HG03520 (cell line): Measurements from ENCODE around the gene ANXA2R.
"Not testable (repeated sequence)": the region's sequence is repeated elsewhere in the genome, so short reads cannot be mapped to it uniquely, and the experiment has no call there.

ENCODE experiments used
- ATAC-seq: cut with Tn5 transposase; IDR thresholded peaks from one replicate; pipeline ENCODE4 v1.9.1; 2021; ENCODE audit warnings: mild to moderate bottlenecking, moderate library complexity; ENCODE audit not compliant: unreplicated experiment

The ANXA2R gene

DNA sequence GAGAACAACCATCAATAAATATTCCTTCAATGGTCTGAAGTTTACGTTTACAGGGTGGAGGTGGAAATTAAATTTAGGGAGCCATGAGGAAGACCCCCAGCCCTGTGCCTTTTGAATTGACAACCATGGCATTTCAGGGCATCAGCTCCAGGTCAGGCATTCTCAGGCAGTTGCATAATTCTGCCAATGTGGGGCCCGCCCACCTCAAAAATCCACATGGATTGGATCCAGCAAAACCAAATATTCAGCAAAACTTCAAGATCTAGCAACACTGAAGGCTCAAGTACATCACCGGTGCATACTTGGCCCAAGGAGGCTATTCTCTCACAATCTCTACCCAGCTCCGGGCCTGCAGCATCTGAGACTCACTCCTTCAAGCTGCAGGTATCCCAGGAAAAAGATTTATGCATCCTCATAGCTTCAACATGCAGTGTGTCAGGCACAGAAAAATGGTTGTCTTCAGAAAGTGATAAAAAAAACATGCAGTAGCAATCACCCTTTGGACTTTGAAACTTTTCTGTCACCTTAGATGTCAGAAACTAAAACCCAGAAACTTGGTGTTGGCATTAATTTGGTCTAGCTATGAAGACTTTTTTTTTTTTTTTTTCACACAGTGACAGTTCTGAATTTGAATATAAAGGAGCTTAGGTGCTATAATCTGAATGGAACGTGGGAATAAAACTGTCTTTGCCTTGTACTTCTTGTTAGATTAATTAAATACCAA, 21.4 kb upstream of the ANXA2R start:
- ATAC-seq, result no peak

DNA sequence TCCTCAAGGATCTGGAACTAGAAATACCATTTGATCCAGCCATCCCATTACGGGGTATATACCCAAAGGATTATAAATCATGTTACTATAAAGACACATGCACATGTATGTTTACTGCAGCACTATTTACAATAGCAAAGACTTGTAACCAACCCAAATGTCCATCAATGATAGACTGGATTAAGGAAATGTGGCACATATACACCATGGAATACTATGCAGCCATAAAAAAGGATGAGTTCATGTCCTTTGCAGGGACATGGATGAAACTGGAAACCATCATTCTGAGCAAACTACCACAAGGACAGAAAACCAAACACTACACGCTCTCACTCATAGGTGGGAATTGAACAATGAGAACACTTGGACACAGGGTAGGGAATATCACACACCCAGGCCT, 19.9 kb upstream of the ANXA2R start:
- not testable (repeated sequence) for ATAC-seq

- ATAC-seq, result not testable (repeated sequence)
Observed at GRCh38 chr5:43055098-43055497, 15.0 kb upstream of the ANXA2R start.

- no peak for ATAC-seq
Observed at GRCh38 chr5:43051684-43052083, 11.6 kb upstream of the ANXA2R start.

DNA sequence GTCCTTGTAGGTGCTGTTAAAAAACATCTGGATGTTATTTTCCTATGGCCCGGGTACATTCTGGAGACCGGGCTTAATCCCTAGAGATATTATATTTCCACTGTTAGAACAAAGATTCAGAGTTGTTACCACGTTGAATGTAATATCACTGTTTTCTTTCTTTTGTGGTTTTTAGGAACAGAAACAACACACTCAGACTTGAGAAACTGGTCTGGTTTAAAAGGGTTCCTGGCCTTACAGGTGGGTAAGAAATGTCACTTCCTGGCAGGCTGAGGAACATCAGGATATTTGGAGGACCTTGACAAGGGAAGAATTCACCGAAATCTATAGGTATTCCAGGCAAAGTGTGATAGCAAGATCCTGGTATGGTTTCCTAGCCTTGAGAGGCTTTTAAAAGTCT, 10.3 kb upstream of the ANXA2R start:
- no peak for ATAC-seq

DNA sequence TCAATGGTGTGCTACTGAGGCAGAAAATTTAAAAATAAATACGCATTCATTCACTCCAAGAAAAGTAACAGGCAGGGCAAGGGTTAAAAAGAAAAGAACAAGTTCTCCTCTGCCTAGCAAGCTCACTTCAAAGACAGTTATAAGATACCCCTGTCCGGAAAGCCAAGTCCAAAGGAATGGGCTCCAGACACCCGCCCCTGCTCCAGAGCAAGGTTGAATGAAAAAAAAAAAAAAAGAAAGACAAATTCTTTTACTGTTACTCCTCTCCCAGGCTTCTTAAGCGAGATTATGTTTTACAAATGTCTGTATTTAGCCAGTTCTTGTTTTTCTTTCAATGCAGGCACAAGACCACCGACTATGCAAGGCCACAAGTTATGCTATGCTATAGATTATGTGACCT, 9.1 kb upstream of the ANXA2R start:
- ATAC-seq, result no peak

DNA sequence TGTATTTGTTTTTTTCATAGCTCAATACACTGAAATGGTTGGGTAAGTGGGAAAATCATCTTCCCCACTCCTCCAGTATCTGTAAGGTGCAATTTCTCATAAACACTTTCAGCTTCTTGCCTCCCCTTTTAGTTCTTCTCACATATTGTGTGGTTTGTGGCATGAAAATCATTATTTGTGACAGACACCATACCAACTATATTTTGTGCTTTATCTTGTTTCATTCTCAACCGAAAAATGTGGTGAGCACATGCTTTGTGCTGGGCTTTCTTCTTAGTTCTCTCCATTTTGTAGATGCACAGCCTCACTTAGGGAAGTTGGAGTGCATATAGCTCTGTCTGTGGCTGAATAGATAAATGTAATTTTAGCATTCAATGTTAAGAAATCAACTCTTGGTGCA, 6.4 kb upstream of the ANXA2R start:
- no peak for ATAC-seq

DNA sequence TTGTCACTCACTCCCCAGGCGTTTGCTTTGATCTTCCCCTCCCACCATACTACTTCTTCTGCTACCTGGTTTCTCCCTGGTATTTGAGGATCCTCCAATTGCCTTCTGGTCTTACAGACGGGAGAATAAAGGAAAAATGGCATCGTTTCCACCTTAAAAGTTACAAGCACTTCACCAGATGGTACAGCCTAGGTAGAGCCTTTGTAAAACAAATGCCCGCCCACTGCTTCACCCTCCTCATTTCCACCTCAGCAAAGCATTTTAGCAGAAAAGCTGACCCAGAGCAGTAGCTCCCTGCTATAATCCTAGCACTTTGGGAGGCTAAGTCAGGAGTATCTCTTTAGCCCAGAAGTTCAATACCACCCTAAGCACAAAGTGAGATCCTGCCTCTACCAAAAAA, 5.1 kb upstream of the ANXA2R start:
- no peak for ATAC-seq

- ATAC-seq, result no peak
Observed at GRCh38 chr5:43044181-43044914, 4.2 kb upstream of the ANXA2R start.

GRCh38 chr5:43043400-43043756, 3.3 kb upstream of the ANXA2R start:
- ATAC-seq, result no peak

DNA sequence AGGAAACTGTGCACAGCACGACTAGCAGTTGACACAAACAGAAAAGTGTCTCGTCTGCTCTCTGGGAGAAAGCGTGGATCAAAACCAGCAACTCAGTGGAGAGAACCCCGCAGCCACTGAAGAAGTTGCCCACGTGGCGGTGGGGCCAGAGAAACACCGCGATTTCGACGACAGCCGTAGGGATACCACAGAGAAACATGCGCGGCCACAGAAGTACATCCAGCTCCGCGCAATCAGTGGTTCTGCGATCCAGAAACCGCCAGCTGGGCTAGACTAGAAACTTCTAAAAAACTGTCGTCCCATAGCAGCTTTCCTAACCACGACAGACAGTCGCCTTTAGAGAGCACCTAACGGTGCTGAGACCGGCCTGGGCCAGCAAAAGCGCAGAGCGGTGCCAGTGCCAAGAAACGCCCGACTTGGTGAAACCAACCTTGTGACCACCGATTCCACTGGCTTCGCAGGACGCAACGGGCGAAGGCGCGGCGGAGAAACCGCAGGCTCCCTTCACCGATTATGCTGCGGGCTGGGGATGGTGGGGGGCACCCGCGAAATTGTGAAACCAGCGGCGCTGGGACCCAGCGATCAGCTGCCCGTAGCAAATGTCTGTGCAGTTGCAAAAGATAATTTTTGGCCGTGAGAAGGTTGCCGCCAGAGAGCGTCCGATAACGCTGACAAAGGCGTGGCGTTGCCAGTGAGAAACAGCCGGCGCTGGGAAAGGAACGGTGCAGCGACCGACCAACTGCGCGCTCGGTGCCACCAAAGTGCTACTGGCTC, 2.7 kb upstream of the ANXA2R start:
- peak; percentile 3 for ATAC-seq

- peak; percentile 27 for ATAC-seq
Observed at GRCh38 chr5:43042176-43042625, 2.1 kb upstream of the ANXA2R start.

DNA sequence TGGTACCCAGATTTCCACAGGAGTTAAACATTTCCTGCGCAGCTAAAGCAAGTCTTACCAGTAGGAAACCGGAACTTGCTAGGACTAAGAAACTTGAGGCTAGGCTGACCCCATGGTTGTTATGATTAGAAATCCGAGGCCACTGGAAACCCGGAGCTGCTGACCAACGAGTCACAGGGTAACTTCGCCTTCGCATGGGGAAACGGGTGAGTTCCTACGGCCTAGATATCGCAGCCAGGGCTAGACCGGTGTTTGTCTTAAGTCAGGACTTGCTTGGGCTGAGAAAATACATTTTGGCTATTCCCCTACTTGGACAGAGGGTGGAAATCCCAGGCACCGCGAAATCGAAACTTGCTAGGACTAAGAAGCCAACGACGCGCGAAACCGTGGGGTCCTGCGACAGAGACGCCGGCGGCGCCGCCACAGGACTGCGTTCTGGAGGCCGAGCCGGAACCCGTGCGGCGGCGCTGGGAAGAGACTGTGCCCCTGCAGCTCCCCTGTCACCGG, 1.6 kb upstream of the ANXA2R start:
- ATAC-seq, result peak; percentile 8

DNA sequence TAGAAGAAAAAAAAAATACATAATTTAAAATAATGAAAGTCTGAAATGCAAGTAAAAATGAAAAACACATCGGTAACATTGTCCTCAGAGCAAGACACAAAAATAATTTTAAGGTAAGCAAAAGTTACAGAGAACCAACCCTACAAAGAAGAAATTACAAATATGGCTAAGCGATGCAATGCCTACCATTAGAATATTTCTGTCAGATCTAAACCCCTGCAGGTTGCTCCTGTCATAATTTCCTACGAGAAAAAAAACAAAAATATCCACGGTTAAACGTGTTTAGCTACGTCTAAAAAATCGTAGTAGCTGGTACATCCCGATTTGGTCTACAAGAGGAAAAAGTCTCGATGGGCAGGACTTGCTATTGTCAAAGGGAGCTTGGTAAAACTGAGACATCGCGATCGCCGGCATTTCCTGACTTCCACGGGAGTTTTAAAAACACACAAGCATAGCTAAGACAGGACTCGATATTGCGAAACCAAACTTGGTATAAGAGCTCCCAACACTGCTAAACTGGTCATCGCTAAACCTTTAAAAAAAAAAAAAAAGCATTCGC, 1.1 kb upstream of the ANXA2R start:
- no peak for ATAC-seq

- ATAC-seq, result no peak
Observed at GRCh38 chr5:43039471-43040286, 440 bp downstream of the ANXA2R start.

DNA sequence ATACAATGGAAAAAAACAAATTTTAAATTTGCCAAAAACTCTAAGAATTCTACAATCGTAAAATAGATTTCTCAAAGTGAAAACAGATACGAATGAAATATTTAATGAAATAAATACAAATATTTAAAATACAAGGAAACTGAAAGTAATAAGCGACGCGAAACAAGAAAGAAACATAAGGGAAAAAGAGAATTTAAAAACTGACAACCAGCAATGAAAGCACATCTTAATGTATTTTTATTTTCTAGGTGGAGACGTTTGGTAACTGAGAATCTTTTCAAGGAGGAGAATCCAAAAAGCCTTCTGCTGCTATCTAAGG, 1.0 kb downstream of the ANXA2R start:
- ATAC-seq, result no peak

DNA sequence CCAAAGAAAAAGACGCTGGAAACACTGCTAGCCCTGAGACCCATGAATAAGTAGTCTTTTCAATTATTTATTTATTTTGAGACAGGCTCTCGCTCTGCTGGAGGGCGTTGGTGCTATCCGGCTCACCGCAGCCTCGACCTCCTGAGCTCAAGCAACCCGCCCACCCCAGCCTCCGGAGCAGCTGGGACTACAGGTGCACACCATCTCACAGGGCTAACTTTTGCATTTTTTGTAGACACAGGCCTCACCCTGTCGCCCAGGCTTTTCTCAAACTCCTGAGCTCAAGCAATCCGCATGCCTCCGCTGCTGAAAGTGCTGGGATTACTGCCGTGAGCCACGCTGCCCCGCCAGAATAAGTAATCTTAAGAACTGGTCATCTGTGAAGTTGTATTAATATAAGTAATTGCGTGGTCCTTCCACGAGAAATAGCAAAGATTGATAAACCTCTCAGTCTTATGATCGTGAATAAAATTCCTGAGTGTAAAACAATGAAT, 1.6 kb downstream of the ANXA2R start:
- no peak for ATAC-seq

DNA sequence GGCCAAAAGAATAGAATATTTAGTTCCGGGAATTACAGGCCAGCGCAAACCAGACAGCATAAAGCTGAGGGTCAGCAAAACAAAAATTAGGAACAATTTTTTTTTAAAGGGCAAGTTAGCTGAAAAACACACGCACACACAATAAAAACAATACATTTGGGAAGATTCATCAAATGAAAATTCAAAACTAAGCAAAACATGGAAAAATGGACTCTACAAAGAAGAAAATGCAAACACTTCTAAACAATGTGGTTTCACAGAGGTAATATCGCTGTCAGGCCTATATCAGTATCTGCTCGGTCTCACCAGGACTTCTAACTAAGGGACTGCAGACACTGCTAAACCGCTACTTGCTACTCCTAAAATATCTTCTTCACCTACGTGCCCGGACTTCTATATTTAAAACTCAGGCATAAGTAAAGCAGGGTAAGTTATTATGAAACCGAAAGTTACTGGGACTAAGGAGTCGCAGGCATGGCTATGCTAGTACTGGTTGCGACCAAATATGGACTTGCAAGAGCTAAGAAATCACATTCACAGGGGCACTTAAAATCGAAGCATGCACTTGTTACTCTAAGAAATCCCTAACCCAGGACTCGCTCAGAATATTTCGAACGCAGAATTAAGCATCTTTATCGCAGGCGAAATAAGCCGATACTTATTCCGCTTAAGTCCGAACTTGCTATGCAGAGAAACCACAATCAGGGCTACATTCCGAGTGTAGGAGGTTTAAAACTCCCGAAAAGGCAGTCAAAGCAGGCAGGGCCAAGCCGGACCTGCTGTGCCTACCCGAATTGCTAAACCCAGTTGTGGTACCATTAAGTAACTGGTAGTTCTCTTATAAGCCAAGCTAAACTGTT, 2.3 kb downstream of the ANXA2R start:
- no peak for ATAC-seq

- ATAC-seq, result no peak
Observed at GRCh38 chr5:43036856-43037635, 3.1 kb downstream of the ANXA2R start.
